Tibial nerve (tissue), 4 donors: ENCODE data around the gene PTPRM.

Source experiments
- EP300 ChIP-seq, 2 donors: sonication (generic); formaldehyde crosslinking; IDR thresholded peaks; one replicate each; pipeline ENCODE4 v1.6.1; 2017; ENCODE audit warnings: antibody characterized with exemption in 2 of 2, mild to moderate bottlenecking in 1 of 2
- POLR2A ChIP-seq, 2 donors: fragments of 450-650 bp; IDR thresholded peaks; one replicate each; pipeline ENCODE4 v1.6.1; 2017; ENCODE audit warnings: antibody characterized with exemption in 2 of 2, mild to moderate bottlenecking in 2 of 2, moderate library complexity in 2 of 2
- TF ChIP-seq, protein P1 (sequence below), 5 experiments: fragments of 200-600 bp in 3 of 5; fragments of 450-650 bp in 2 of 5; sonication (generic) in 3 of 5; IDR thresholded peaks; one replicate each; pipeline ENCODE4 v1.5.1; 2016 to 2019; ENCODE audit warnings: antibody characterized with exemption in 5 of 5, mild to moderate bottlenecking in 3 of 5, moderate library complexity in 2 of 5

DNA sequence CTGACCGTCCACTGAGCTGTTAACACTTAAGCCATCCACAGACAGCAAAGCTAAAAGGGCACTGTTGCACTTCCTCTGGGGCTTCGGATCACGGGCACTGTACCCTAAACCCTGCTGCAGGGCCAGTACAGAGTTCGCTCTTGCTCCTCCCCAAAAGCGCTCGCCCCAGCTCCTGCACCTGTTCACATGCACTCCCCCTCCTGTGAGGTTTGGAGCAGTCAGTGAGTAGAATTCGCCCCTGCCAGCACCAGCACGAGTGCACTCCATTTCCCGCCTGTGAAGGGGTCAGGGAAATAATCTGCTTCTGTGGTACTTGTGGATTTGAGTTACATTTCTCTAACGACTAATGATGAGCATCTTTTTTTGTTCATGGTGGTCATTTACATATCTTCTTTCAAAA is 158.8 kb downstream of the PTPRM start:
- TF ChIP-seq, protein P1, sequence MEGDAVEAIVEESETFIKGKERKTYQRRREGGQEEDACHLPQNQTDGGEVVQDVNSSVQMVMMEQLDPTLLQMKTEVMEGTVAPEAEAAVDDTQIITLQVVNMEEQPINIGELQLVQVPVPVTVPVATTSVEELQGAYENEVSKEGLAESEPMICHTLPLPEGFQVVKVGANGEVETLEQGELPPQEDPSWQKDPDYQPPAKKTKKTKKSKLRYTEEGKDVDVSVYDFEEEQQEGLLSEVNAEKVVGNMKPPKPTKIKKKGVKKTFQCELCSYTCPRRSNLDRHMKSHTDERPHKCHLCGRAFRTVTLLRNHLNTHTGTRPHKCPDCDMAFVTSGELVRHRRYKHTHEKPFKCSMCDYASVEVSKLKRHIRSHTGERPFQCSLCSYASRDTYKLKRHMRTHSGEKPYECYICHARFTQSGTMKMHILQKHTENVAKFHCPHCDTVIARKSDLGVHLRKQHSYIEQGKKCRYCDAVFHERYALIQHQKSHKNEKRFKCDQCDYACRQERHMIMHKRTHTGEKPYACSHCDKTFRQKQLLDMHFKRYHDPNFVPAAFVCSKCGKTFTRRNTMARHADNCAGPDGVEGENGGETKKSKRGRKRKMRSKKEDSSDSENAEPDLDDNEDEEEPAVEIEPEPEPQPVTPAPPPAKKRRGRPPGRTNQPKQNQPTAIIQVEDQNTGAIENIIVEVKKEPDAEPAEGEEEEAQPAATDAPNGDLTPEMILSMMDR (IDR thresholded peaks at IDR 0.05) = no peak
- TF ChIP-seq POLR2A (IDR thresholded peaks at IDR 0.05) (no peak), EP300 (IDR thresholded peaks at IDR 0.05) (no peak)
